HEK293 (cell line): ENCODE measurements around the gene SERTAD1.

ENCODE experiments used
- ZFP69B ChIP-seq: fragments of 450-650 bp; formaldehyde crosslinking; IDR thresholded peaks from 2 replicates; pipeline ENCODE4 v1.5.1; 2016; ENCODE audit warnings: missing biosample characterization, missing genetic modification characterization
- ZNF629 ChIP-seq: fragments of 450-650 bp; formaldehyde crosslinking; IDR thresholded peaks from 2 replicates; pipeline ENCODE4 v1.5.1; 2017; ENCODE audit warnings: missing biosample characterization, missing genetic modification characterization
- ZNF677 ChIP-seq: fragments of 450-650 bp; IDR thresholded peaks from 2 replicates; pipeline ENCODE4 v1.5.0; 2018; ENCODE audit warnings: missing biosample characterization, mild to moderate bottlenecking, missing genetic modification characterization, moderate library complexity
- ZNF792 ChIP-seq: fragments of 450-650 bp; formaldehyde crosslinking; IDR thresholded peaks from 2 replicates; pipeline ENCODE4 v1.5.1; 2016; ENCODE audit warnings: missing biosample characterization, missing genetic modification characterization
- TF ChIP-seq, protein P1 (sequence below): fragments of 450-650 bp; formaldehyde crosslinking; IDR thresholded peaks from 2 replicates; pipeline ENCODE4 v1.5.1; 2016; ENCODE audit warnings: missing biosample characterization, missing genetic modification characterization
- TF ChIP-seq, protein P2 (sequence below): fragments of 450-650 bp; formaldehyde crosslinking; IDR thresholded peaks from 2 replicates; pipeline ENCODE4 v1.5.1; 2017; ENCODE audit warnings: missing biosample characterization, missing genetic modification characterization

DNA sequence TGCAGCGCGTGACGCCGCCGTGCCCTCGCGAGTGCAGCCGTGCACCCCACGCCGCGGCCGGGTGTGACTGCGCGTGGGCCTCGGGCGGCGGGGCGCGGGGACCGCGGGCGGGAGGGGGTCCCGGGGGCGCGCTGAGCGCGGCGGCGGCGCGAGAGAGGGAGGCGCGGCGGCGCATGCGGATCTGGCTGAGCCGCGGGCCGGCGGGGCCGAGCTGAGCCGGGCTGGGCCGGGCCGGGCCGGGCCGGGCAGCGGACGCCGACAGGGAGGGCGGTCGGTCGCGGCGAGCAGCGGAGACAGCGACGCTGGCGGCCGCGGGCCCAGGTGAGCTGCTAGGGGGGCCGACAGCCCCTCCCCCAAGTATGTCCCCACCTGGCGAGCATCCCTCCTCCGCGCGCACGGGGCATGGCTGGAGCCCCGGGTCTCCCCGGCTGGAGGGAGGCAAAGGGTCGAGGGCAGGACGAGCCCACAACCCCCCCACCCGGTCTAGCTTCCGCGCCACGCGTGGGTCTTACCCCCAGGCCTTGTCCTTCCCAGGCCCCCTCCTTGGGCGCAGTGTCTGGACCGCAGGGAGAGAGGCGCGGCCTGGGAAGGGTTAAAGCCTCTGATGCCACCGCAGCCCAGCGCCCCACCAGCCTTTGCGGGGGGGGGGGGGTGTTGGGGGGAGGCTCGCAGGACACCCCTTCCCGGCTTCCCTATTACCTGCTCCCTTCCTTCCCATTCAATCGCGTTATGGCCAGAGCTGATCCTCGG is 41.4 kb upstream of the SERTAD1 start, which contains the start of gene SPTBN4:
- TF ChIP-seq, protein P1, sequence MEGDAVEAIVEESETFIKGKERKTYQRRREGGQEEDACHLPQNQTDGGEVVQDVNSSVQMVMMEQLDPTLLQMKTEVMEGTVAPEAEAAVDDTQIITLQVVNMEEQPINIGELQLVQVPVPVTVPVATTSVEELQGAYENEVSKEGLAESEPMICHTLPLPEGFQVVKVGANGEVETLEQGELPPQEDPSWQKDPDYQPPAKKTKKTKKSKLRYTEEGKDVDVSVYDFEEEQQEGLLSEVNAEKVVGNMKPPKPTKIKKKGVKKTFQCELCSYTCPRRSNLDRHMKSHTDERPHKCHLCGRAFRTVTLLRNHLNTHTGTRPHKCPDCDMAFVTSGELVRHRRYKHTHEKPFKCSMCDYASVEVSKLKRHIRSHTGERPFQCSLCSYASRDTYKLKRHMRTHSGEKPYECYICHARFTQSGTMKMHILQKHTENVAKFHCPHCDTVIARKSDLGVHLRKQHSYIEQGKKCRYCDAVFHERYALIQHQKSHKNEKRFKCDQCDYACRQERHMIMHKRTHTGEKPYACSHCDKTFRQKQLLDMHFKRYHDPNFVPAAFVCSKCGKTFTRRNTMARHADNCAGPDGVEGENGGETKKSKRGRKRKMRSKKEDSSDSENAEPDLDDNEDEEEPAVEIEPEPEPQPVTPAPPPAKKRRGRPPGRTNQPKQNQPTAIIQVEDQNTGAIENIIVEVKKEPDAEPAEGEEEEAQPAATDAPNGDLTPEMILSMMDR (tag by site-specific recombination), result no peak
- TF ChIP-seq, protein P2, sequence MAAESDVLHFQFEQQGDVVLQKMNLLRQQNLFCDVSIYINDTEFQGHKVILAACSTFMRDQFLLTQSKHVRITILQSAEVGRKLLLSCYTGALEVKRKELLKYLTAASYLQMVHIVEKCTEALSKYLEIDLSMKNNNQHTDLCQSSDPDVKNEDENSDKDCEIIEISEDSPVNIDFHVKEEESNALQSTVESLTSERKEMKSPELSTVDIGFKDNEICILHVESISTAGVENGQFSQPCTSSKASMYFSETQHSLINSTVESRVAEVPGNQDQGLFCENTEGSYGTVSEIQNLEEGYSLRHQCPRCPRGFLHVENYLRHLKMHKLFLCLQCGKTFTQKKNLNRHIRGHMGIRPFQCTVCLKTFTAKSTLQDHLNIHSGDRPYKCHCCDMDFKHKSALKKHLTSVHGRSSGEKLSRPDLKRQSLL (tag by site-specific recombination), result no peak
- TF ChIP-seq ZNF792 (tag by site-specific recombination), result no peak
- no peak for TF ChIP-seq ZNF629
- TF ChIP-seq ZFP69B (tag by site-specific recombination), result no peak
- TF ChIP-seq ZNF677, result no peak
